HepG2 (cell line): ENCODE results near the gene LAMB3.

ENCODE experiments used
- CBX1 ChIP-seq: IDR thresholded peaks from one replicate; pipeline ENCODE4 v1.6.1; 2016; ENCODE audit warnings: antibody characterized with exemption, low read depth
- CHD2 ChIP-seq: IDR thresholded peaks from 2 replicates; pipeline ENCODE4 v1.6.1; 2011; ENCODE audit warnings: low read depth, low read length, improper control_type of control experiment
- CTCF ChIP-seq: sonication (generic); formaldehyde crosslinking; IDR thresholded peaks from 2 replicates; pipeline ENCODE4 v1.5.0; 2020; ENCODE audit warnings: mild to moderate bottlenecking, missing genetic modification reagents, moderate library complexity
- DNMT1 ChIP-seq: sonication (generic); formaldehyde crosslinking; IDR thresholded peaks from 2 replicates; pipeline ENCODE4 v1.5.1; 2020; ENCODE audit warnings: mild to moderate bottlenecking, missing genetic modification reagents
- EZH2 ChIP-seq: conservative IDR thresholded peaks from 2 replicates; pipeline ENCODE4 v1.6.1; 2012; ENCODE audit warnings: mild to moderate bottlenecking, low read depth, low read length, moderate library complexity
- IRF9 ChIP-seq: sonication (generic); formaldehyde crosslinking; IDR thresholded peaks from 2 replicates; pipeline ENCODE4 v1.8.0; 2022; ENCODE audit warnings: missing genetic modification reagents, mild to moderate bottlenecking, borderline replicate concordance
- SP1 ChIP-seq, 2 experiments: fragments of 450-650 bp in 1 of 2; sonication (generic) in 1 of 2; formaldehyde crosslinking in 1 of 2; IDR thresholded peaks; 2 replicates each; pipeline versions ENCODE4 v1.4.0 to v1.6.1; 2016 to 2020; ENCODE audit warnings: missing genetic modification reagents in 1 of 2
- ZNF451 ChIP-seq: sonication (generic); formaldehyde crosslinking; IDR thresholded peaks from 2 replicates; pipeline ENCODE4 v1.5.0; 2020; ENCODE audit warnings: mild to moderate bottlenecking, missing genetic modification reagents
- ZNF878 ChIP-seq: sonication (generic); formaldehyde crosslinking; IDR thresholded peaks from 2 replicates; pipeline ENCODE4 v1.8.1; 2023; ENCODE audit warnings: mild to moderate bottlenecking, missing genetic modification reagents, moderate library complexity
- TF ChIP-seq, protein P1 (sequence below): sonication (generic); formaldehyde crosslinking; IDR thresholded peaks from 2 replicates; pipeline ENCODE4 v1.5.1; 2020; ENCODE audit warnings: mild to moderate bottlenecking, missing genetic modification reagents
- TF ChIP-seq, protein P2 (sequence below): sonication (generic); formaldehyde crosslinking; IDR thresholded peaks from 2 replicates; pipeline ENCODE4 v1.5.1; 2020; ENCODE audit warnings: mild to moderate bottlenecking, missing genetic modification reagents, moderate library complexity
- TF ChIP-seq, protein P3 (sequence below), 2 experiments: sonication (generic) in 1 of 2; formaldehyde crosslinking in 1 of 2; IDR thresholded peaks; 2 replicates each; pipeline versions ENCODE4 v1.5.1 to v1.6.1; 2011 to 2020; ENCODE audit warnings: borderline replicate concordance in 1 of 2, low read depth in 1 of 2, low read length in 1 of 2, mild to moderate bottlenecking in 1 of 2, missing genetic modification reagents in 1 of 2, moderate library complexity in 1 of 2

- TF ChIP-seq EZH2 (no peak), DNMT1 (no peak), CTCF (CRISPR knock-in tag) (no peak), SP1 (IDR thresholded peaks at IDR 0.05) (no peak), SP1 (CRISPR knock-in tag; IDR thresholded peaks at IDR 0.05) (no peak), CHD2 (no peak), CBX1 (no peak), ZNF878 (CRISPR knock-in tag) (no peak), IRF9 (CRISPR knock-in tag) (no peak), ZNF451 (no peak)
- TF ChIP-seq, protein P1, sequence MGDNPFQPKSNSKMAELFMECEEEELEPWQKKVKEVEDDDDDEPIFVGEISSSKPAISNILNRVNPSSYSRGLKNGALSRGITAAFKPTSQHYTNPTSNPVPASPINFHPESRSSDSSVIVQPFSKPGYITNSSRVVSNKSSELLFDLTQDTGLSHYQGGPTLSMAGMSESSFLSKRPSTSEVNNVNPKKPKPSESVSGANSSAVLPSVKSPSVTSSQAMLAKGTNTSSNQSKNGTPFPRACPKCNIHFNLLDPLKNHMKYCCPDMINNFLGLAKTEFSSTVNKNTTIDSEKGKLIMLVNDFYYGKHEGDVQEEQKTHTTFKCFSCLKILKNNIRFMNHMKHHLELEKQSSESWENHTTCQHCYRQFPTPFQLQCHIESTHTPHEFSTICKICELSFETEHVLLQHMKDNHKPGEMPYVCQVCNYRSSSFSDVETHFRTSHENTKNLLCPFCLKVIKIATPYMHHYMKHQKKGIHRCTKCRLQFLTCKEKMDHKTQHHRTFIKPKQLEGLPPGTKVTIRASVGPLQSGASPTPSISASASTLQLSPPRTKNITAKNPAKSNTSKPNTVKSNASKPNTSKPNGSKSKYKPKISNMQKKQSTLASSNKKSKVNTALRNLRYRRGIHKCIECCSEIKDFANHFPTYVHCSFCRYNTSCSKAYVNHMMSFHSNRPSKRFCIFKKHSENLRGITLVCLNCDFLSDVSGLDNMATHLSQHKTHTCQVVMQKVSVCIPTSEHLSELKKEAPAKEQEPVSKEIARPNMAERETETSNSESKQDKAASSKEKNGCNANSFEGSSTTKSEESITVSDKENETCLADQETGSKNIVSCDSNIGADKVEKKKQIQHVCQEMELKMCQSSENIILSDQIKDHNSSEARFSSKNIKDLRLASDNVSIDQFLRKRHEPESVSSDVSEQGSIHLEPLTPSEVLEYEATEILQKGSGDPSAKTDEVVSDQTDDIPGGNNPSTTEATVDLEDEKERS (CRISPR knock-in tag) = no peak
- TF ChIP-seq, protein P2, sequence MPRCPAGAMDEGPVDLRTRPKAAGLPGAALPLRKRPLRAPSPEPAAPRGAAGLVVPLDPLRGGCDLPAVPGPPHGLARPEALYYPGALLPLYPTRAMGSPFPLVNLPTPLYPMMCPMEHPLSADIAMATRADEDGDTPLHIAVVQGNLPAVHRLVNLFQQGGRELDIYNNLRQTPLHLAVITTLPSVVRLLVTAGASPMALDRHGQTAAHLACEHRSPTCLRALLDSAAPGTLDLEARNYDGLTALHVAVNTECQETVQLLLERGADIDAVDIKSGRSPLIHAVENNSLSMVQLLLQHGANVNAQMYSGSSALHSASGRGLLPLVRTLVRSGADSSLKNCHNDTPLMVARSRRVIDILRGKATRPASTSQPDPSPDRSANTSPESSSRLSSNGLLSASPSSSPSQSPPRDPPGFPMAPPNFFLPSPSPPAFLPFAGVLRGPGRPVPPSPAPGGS = no peak
- TF ChIP-seq, protein P3, sequence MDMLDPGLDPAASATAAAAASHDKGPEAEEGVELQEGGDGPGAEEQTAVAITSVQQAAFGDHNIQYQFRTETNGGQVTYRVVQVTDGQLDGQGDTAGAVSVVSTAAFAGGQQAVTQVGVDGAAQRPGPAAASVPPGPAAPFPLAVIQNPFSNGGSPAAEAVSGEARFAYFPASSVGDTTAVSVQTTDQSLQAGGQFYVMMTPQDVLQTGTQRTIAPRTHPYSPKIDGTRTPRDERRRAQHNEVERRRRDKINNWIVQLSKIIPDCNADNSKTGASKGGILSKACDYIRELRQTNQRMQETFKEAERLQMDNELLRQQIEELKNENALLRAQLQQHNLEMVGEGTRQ (IDR thresholded peaks at IDR 0.05; ENCODE audit: low read depth, low read length) = no peak
- TF ChIP-seq, protein P3 (CRISPR knock-in tag; IDR thresholded peaks at IDR 0.05; ENCODE audit: borderline replicate concordance) = no peak
Measured at GRCh38 chr1:209600541-209600940, 51.7 kb downstream of the LAMB3 start.
